Tongue (tissue), 2 donors: ENCODE measurements around the gene ARMC6. TPM values are rescaled to one million over a fixed set of nuclear protein-coding genes. Genes with fewer than 3 reads are reported as not detected.
"Not testable (repeated sequence)": the region's sequence is repeated elsewhere in the genome, so short reads cannot be mapped to it uniquely, and the experiment has no call there.

ENCODE experiments used
- DNase-seq: peaks from one replicate; pipeline ENCODE4 v3.0.0-alpha.2; 2015
- total RNA-seq: library from RNA; depleted of rRNA; stranded (reverse); fragments of >200 nt; gene quantifications from one replicate; pipeline ENCODE4 v1.2.3, GENCODE V29; 2014

The ARMC6 gene
- total RNA-seq, 1 donor from 2014 or later = 25.7 TPM

DNA sequence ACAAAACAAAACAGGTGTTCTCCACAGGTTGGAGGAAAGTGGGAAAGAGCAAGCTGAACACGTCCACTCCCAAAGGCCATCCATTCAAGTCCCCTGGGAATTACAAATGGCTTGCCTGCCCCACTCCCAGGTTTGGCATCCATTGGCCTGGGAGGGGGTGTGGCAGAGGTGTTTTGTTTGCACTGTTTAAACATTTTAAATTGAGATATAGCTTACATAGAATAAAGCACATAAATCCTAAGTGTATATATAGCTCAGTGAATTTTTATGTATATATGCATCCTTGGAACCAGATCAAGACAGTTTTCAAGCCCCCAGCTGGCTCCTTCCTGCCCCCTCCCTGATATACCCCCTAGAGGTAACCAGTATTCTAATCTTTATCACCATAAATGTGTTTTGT is 43.1 kb downstream of the ARMC6 start:
- no peak for DNase-seq

DNA sequence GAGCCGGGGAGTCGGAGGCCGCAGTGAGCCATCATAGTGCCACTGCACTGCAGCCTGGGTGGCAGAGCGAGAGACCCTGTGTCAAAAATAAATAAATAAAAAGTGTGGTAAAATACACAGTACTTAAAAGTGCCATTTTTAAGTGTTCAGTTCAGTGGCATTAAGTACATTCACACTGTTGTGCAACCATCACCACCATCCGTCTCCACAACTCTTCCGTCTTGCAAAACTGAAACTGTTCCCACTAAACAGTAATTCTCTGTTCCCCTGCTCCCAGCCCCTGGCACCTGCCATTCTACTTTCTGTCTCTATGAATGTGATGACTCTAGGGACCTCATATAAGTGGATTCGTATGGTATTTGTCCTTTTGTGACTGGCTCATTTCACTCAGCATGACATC is 43.7 kb downstream of the ARMC6 start:
- DNase-seq = no peak

DNA sequence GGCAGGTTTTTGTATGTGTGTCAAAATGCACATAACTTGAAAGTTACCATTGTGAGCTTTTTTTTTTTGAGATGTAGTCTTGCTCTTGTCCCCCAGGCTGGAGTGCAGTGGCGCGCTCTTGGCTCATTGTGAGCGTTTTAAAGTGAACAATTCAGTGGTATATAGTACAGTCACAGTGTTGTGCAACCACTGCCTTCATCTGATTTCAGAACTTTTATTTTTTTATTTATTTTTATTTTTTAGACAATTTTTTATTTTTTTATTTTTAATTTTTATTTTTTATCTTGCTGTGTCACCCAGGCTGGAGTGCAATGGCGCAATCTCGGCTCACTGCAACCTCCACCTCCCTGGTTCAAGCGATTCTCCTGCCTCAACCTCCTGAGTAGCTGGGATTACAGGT is 45.4 kb downstream of the ARMC6 start:
- no peak for DNase-seq

DNA sequence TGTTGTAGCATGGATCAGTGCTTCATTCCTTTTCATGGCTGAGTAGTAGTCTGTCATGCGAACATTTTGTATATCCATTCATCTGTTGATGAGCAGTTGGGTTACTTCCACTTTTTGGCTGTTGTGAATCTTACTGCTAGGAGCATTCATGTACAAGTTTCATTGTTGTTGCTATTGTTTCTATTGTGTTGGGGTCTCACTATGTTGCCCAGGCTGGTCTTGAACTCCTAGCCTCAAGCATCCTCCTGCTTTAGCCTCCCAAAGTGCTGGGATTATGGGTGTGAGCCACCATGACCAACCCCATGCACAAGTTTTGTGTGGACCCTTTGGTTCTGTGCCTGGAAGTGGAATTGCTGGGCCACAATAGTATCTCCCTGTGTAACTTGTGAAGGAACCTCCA is 46.2 kb downstream of the ARMC6 start:
- no peak for DNase-seq

DNA sequence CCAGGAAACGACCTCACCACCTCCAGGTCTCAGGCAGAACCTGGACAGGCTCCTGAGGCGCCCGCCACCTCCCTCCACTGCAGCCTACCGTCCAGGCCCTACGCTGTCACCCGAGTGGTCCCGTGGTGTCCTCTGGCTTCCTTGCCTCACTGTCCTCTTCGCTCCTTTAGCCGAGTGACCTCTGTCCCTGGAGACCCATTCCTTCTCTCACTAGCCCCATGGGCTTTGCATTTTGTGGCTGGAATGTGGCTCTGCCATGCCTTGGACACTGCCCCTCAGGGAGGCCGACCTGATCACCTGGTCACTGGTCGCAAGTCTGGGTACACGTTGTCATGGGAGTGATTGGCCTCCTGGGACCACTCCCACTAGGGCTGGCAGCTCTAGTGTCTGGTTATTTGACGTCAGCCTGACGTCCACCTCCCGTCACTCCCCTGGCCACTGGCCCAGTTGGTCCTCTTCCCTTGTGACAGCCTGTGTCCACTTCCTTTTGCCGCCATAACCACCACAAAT is 48.3 kb downstream of the ARMC6 start:
- DNase-seq = no peak

DNA sequence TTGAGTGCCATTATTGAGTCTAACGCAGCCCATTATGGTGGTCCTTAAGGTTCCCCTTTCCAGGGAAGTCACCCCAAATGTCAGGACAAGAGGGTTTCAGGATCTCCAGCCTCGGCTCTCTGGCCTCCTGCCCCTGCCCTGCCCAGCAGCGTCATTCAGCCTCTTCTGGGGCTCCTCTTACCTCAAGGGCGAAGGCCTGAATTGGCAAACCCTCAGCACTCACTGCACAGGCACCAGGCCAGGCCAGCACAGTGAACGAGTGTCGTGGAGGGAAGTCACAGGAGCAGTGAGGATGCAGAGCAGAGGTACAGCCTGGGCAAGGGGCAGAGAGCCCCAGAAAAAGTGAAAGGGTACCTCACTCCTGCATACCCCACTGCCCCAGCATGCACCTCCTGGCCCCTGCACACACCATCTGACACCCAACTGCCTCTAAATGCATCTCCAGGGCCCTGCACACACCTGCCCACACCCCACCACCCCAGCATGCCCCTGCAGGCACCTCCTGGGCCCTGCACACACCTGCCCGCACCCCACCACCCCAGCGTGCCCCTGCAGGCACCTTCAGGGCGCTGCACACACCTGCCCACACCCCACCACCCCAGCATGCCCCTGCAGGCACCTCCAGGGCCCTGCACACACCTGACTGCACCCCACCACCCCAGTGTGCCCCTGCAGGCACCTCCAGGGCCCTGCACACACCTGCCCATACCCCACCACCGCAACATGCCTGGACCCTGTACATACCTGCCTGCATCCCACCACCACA is 50.2 kb downstream of the ARMC6 start:
- no peak for DNase-seq

DNA sequence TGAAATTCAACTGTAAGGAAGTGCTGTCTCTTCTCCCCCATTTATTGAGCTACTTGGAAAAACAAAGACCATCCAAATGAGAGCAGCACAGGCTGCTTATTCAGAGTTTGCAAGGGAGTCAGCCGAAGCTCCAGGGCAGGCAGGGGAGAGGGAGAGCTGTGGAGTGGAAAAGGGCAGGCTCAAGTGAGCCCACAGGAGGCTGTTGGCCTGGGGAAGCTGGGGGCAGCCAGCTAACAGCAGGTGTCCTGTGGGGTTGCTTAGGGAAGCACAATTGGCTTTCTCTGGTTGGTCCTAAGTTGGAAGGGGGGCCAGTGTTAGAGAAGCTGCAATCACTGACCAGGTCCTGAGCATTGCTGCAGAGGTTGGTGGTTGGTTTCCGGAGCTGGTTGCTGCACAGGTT is 54.3 kb downstream of the ARMC6 start:
- no peak for DNase-seq

DNA sequence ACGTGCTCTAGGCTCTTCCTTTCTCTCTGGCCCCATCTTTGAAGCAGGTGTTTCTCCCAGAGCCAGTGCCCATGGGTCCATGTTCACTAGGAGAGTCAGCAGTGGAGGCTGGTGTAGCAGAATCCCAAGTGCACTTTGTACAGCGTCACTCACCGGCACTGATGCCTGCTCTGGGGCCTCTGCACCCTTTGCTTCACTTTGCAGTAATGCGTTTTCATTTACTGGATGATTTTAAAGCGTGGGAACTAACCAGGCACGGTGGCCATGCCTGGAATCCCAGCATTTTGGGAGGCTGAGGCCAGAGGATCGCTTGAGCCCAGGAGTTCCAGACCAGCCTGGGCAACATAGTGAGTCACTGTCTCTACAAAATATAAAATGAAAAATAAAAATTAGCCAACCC is 61.1 kb downstream of the ARMC6 start:
- no peak for DNase-seq

DNA sequence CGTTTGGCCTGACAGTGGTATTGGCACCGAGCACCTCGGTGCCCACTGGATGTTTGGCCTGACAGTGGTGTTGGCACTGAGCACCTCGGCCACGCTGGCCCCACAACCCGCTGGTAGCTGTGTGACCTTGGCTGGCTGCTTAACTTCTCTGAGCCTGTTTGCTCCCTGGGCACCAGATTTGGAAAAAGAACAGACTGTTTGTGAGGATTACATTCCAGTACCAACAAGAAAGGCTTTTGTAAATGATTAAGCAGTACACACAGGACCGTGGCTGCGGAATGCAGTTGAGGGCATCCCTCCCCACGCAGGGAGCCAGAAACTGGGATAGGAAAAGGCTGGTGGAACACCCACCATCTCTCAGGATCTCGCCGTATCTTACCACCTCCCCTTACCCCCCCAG is 62.3 kb downstream of the ARMC6 start:
- DNase-seq = no peak

DNA sequence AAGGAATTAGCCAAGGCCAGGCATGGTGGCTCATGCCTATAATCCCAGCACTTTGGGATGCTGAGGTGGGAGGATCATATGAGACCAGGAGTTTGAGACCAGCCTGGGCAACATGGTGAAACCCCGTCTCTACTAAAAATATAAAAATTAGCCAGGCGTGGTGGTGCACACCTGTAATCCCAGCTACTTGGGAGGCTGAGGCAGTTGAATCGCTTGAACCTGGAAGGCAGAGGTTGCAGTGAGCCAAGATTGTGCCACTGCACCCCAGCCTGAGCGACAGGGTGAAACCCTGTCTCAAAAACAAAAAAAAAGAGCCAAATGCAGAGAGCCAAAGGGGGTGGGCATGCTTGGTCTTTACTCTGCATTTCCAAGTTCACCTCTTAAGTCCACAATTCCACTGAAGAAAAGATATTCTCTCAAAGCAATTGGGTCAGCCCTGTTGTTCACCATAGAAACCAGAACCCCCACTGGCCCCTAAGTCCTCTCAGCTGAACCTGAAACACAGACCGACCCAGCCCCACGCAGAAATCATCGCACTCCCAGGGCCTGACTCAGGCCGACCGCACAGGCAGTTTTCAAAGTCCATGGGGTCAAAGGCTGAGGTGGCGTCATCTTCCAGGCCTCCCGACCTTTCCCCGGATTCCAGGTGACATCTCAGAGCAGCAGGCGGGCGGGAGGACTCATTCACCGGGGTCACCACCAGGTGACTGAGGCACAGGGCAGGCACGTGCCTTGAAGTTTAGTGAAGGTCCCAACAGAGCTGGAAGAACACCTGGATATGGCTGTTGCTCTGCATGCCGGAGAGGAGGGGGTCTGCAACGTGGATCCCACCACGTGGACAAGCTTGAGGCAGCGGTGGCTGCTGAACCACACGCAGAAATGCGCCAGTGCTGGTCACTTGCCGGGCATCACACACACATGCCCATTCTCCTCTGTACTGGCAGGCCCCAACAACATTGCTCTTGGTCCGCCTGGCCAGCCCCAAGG is 63.5 kb downstream of the ARMC6 start:
- no peak for DNase-seq

DNA sequence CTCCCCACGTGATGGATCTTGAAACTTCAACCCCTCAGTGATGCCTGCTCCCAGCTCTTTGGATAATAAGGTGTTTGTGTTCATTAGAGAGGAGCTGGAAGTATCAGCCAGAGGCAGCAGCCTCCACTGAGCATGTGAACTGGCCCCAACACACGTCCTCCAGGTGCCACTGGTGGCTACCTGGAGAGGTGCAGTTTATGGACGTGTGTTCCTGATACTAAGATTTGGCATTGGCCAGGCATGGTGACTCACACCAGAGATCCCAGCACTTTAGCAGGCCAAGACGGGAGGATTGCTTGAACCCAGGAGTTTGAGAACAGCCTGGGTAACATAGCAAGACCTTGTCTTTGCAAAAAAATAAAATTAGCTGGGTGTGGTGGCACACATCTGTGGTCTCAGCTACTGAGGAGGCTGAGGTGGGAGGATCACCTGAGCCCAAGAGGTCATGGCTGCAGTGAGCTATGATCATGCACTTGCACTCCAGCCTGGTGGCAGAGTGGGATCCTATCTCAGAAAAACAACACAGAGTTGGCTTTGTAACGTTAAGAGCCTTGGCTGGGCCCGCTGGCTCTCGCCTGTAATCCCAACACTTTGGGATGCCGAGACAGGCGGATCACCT is 64.8 kb downstream of the ARMC6 start:
- DNase-seq = no peak

DNA sequence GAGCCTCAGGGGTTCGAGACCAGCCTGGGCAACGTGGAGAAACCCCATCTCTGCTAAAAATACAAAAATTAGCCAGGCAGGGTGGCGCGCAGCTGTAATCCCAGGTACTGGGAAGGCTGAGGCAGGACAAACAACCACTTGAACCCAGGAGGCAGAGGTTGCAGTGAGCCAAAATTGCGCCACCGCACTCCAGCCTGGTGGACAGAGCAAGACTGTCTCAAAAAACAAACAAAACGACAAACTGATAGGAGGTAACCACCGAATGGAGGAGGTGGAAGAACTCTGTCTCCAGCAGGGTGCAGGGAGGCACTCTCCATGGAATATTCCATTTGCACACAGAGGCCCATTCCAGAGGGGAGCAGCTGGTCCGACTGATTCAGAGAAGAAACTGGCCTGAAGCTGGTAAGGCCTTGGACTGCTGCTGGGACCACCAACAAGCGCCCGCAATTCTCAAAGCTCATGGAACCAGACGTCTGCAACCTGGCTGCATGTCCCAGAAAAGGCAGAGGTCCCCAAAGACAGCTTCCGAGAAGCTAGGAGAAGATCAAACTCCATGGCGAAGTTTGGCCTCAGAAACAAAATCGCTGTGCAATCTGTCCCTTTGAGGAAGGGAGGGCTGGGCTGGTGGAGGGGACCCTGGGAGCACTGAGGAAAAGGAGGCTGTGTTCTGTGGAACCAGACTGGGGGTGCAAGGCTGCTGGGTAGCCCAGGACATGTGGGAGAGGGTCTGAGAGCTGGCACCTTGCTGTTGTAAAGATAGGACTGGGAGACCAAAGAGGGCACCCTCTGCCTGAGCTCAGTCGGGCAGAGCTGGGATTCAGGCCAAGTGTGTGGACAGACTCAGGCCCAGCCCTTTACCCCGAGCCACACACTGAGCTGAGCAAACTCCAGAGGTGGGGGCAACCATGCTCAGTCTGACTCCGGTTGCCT is 65.6 kb downstream of the ARMC6 start:
- DNase-seq = no peak

DNA sequence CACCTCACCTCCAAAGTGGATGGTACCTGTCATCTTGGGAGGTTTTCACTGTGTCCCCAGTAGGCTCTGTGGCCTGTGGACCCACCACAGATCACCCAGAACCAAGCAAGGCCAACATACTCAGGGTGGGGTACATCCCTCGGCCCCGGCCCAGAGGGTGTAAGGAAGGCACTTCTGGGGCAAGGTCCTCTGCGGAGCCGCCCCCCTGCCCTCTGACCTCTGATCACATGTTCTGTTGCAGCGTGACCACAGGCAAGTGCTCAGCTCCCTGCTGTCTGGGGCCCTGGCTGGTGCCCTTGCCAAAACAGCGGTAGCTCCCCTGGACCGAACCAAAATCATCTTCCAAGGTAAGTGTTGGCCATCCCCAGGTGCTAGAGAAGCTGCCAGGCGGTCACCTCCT is 68.1 kb downstream of the ARMC6 start:
- no peak for DNase-seq

DNA sequence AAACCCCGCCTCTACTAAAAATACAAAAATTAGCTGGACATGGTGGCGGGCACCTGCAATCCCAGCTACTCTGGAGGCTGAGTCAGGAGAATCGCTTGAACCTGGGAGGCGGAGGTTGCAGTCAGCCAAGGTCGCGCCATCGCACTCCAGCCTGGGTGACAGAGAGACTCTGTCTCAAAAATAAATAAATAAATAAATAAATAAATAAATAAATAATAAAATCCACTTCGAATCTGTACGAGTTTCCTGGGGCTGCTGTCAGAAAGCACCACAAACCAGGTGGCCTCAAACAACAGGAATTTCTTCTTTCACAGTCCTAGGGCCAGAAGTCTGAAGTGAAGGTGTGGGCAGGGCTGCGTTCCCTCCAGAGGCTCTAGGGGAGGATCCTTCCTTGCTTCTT is 69.2 kb downstream of the ARMC6 start:
- DNase-seq = not testable (repeated sequence)

DNA sequence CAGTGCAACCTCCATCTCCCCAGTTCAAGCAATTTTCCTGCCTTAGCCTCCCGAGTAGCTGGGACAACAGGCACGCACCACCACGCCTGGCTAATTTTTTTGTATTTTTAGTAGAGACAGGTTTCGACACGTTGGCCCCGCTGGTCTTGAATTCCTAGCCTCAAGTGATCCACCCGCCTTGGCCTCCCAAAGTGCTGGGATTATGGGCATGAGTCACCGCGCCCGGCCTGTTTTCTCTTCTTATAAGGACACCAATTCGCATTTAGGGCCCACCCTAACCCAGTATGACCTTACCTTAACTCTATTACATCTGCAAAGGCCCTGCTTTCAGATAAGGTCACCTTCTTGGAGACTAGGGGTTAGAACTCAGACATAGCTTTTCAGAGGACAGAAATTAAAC is 69.8 kb downstream of the ARMC6 start:
- no peak for DNase-seq

DNA sequence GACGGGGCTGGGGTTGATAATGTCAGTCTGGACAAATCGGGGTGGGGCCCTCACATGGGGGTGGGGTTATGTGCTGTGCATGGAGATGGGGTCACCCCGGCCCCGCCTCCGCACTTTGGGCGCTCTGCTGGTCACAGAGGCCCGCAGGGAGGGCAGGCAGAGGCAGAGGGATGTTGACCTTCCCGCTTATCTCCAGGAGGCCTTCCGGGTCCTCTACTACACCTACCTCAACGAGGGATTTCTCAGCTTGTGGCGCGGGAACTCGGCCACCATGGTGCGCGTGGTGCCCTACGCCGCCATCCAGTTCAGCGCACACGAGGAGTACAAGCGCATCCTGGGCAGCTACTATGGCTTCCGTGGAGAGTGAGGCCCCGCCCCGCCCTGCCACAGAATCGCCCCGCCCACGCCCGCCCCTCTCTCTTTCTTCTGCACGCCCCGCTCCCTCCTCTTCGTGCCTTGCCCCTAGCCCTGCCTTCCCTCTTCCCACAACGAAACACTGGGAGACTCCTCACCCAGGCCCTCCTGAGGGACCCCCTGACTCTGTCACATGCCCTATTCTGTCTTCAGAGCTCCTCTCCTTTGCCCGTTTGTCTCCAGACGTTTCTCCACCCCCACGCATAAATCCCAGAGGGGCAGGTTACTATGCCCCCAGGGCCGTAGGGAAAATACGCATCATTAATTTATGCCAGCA is 72.1 kb downstream of the ARMC6 start:
- DNase-seq = peak; percentile 84

DNA sequence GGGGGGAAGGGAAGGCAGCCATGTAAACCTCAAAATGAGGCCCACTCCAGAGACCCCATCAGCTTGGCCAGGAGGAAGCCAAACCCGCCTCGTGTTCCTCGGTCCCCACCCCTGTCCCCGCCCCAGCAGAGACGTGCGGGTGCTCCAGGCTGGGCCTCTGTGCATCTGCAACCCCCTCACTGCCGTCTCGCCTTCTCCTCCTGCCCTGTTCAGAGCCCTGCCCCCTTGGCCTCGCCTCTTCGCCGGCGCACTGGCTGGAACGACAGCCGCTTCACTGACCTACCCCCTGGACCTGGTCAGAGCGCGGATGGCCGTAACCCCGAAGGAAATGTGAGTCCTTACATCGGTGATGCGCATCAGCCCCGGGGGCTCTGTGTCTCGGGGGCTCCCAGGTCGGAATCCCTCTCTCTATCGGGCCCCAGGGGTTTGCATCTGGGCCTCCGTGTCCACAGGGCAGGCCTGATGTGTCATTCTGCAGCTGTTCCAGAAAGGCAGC is 72.7 kb downstream of the ARMC6 start:
- peak; percentile 53 for DNase-seq

DNA sequence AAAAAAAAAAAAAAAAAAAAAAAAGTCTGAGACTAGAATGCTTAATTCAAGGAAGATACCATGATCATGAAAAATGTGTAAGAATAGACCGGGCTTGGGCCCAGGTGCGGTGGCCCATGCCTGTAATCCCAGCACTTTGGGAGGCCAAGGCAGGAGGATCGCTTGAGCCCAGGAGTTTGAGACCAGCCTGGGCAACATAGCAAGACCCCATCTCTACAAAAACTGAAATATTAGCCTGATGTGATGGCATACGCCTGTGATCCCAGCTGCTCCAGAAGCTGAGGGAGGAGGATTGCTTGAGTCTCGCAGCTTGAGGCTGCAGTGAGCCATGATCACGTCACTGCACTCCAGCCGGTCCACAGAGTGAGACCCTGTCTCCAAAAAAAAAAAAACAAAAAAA is 73.5 kb downstream of the ARMC6 start:
- not testable (repeated sequence) for DNase-seq

DNA sequence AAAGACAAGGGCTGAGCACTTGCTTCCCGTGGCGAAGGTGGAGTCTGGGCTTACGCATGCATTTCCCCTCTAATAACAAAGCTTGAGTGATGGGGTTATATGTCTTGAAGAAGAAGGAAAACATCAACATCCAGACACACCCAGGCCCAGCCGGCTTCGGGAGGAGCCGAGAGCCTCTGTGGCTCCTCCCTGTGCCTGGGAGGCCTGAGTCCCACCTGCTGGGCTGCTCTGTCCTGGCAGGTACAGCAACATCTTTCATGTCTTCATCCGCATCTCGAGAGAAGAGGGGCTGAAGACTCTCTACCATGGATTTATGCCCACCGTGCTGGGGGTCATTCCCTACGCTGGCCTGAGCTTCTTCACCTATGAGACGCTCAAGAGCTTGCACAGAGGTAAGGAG is 74.3 kb downstream of the ARMC6 start:
- DNase-seq = no peak
